K562 (cell line): Measurements from ENCODE around the gene TMPRSS7. TPM values are rescaled to one million over a fixed set of nuclear protein-coding genes. Genes with fewer than 3 reads are reported as not detected.

ENCODE experiments used
- ATAC-seq: fragments of 200-7000 bp; cut with Tn5 transposase; 3 replicates; pipeline ENCODE4 v1.9.1; 2020; ENCODE audit warnings: moderate library complexity
- BruUV-seq: library from RNA; stranded (reverse); fragments of 400-500 nt; replicated peaks from 2 replicates; lab custom pipeline; 2021; lab: Mats Ljungman, UMichigan
- CTCF ChIA-PET: fragments of 300-600 bp; formaldehyde crosslinking; extraction: SDS; loops from one replicate; lab custom pipeline; 2021; ENCODE audit warnings: low intra/inter-chr PET ratio; lab: Yijun Ruan, JAX
- POLR2A ChIA-PET: fragments of 300-600, 350-650 bp; sonication (Branson Sonifier 250); formaldehyde crosslinking; extraction: SDS; loops from one replicate; lab custom pipeline; 2021; ENCODE audit warnings: antibody characterized with exemption, inconsistent platforms; lab: Yijun Ruan, JAX
- DNase-seq, 4 experiments: peaks; one replicate each; pipeline versions ENCODE4 v3.0.0 to v3.0.0-alpha.2; 2011 to 2018; ENCODE audit warnings: low spot score in 3 of 4, mixed read lengths in 3 of 4; ENCODE audit errors: extremely low read depth in 1 of 4
- FAIRE-seq: peaks from 2 replicates; lab custom pipeline; 2011; peaks lifted over from hg19 to GRCh38; lab: Jason Lieb, UNC
- H2AFZ ChIP-seq: 2 replicates; pipeline ENCODE4 v1.6.0; 2011; ENCODE audit warnings: low read depth, low read length, control low read depth, inconsistent platforms
- H3K27ac ChIP-seq: fragments of 200-600 bp; 3 replicates; pipeline ENCODE4 v1.8.0; 2011; ENCODE audit warnings: low read depth, mild to moderate bottlenecking, control low read depth, inconsistent platforms, low read length, moderate library complexity, mixed read lengths; ENCODE audit errors: extremely low read depth
- H3K27me3 ChIP-seq, 2 experiments: fragments of 300-600 bp in 1 of 2; 2 replicates in 1 of 2; 3 replicates in 1 of 2; pipeline versions ENCODE4 v1.6.0 to v1.8.0; 2011; ENCODE audit warnings: inconsistent platforms in 2 of 2, low read length in 2 of 2, mild to moderate bottlenecking in 1 of 2, mixed read lengths in 1 of 2, moderate library complexity in 1 of 2; ENCODE audit not compliant: control insufficient read depth in 2 of 2, insufficient read depth in 2 of 2
- H3K36me3 ChIP-seq: fragments of 300-600 bp; 3 replicates; pipeline ENCODE4 v1.8.0; 2011; ENCODE audit warnings: mild to moderate bottlenecking, low read length, inconsistent platforms; ENCODE audit not compliant: control insufficient read depth, insufficient read depth
- H3K4me1 ChIP-seq, 2 experiments: fragments of 200-600 bp in 1 of 2; replicated peaks in 1 of 2; 2 replicates in 1 of 2; 3 replicates in 1 of 2; pipeline versions ENCODE4 v1.5.1 to v1.8.0; 2011; ENCODE audit warnings: inconsistent platforms in 2 of 2, low read length in 2 of 2, mild to moderate bottlenecking in 1 of 2, mixed read lengths in 1 of 2, moderate library complexity in 1 of 2; ENCODE audit not compliant: control insufficient read depth in 2 of 2, insufficient read depth in 2 of 2
- H3K4me2 ChIP-seq: 2 replicates; pipeline ENCODE4 v1.6.1; 2011; ENCODE audit warnings: low read length, control low read depth, inconsistent platforms, mixed read lengths; ENCODE audit not compliant: insufficient read depth
- H3K4me3 ChIP-seq: fragments of 200-600 bp; sonication (generic), shearing (Covaris generic); 2 replicates; pipeline ENCODE4 v1.5.1; 2016; ENCODE audit warnings: control low read depth, inconsistent platforms
- H3K79me2 ChIP-seq: fragments of 200-600 bp; 3 replicates; pipeline ENCODE4 v1.8.0; 2011; ENCODE audit warnings: low read length, inconsistent platforms; ENCODE audit not compliant: control insufficient read depth, insufficient read depth
- H3K9ac ChIP-seq, 2 experiments: 2 replicates each; pipeline versions ENCODE4 v1.6.0 to v1.6.1; 2011; ENCODE audit warnings: low read depth in 2 of 2, low read length in 2 of 2, control low read depth in 1 of 2, inconsistent platforms in 1 of 2, mild to moderate bottlenecking in 1 of 2, mixed read lengths in 1 of 2; ENCODE audit not compliant: insufficient read depth in 1 of 2
- H3K9me1 ChIP-seq: one replicate; pipeline ENCODE4 v1.6.0; 2011; ENCODE audit warnings: inconsistent platforms, mild to moderate bottlenecking, low read length, moderate library complexity; ENCODE audit not compliant: control insufficient read depth, insufficient read depth
- H3K9me3 ChIP-seq: replicated peaks from 2 replicates; pipeline ENCODE4 v1.5.1; 2011; ENCODE audit warnings: low read depth, low read length, inconsistent platforms; ENCODE audit not compliant: control insufficient read depth, insufficient read depth
- H4K20me1 ChIP-seq: replicated peaks from 2 replicates; pipeline ENCODE4 v1.6.1; 2011; ENCODE audit warnings: low read length, inconsistent platforms, mixed read lengths; ENCODE audit not compliant: control insufficient read depth, insufficient read depth
- BRD4 ChIP-seq: fragments of 200-600 bp; sonication (generic); IDR thresholded peaks from 2 replicates; pipeline ENCODE4 v1.6.1; 2017; ENCODE audit warnings: inconsistent platforms
- HNRNPL ChIP-seq: fragments of 200-400 bp; formaldehyde crosslinking; IDR thresholded peaks from 2 replicates; pipeline ENCODE4 v1.6.1; 2017; ENCODE audit warnings: low read depth, mild to moderate bottlenecking, low read length
- ZNF143 ChIP-seq: sonication (generic); formaldehyde crosslinking; IDR thresholded peaks from 2 replicates; pipeline ENCODE4 v1.9.0; 2022; ENCODE audit warnings: mild to moderate bottlenecking, missing genetic modification reagents
- ZNF224 ChIP-seq: sonication (generic); formaldehyde crosslinking; IDR thresholded peaks from 2 replicates; pipeline ENCODE4 v1.8.0; 2022; ENCODE audit warnings: mild to moderate bottlenecking, missing genetic modification reagents
- ZNF408 ChIP-seq: fragments of 250-450 bp; sonication (Bioruptor Pico); IDR thresholded peaks from 2 replicates; pipeline ENCODE4 v1.4.0; 2020; ENCODE audit warnings: low read depth, mild to moderate bottlenecking, moderate library complexity
- ZNF444 ChIP-seq: fragments of 250-450 bp; sonication (Bioruptor Pico); IDR thresholded peaks from 2 replicates; pipeline ENCODE4 v1.4.0; 2020; ENCODE audit warnings: mild to moderate bottlenecking, moderate library complexity
- WGBS: fragments of 100-300 bp; shearing (Covaris generic); methylation state at CpG from one replicate; pipeline ENCODE4 v1.1.6; 2016; ENCODE audit warnings: low coverage, mixed read lengths; ENCODE audit not compliant: insufficient coverage; ENCODE audit errors: missing lambda C conversion rate; 5-methylcytosine and 5-hydroxymethylcytosine counted together
- in situ Hi-C: fragments of 300-500 bp; cut with MboI; formaldehyde crosslinking; loops from 4 replicates; pipeline ENCODE4 v1.15.0; 2018; ENCODE audit warnings: inconsistent platforms, mixed read lengths
- intact Hi-C: fragments of 100-400 bp; cut with micrococcal nuclease; formaldehyde crosslinking; loops from 2 replicates; pipeline ENCODE4 v1.14.2; 2022
- polyA plus RNA-seq, 8 experiments: library from polyadenylated mRNA; depleted of rRNA in 4 of 8; stranded (reverse) in 5 of 8; unstranded in 3 of 8; fragments of >200 nt; fragmentation: Nextera tagmentation in 2 of 8; fragmentation: Illumina TruSeq in 1 of 8; extraction: Ambion mirVana in 2 of 8; extraction: Trizol in 1 of 8; gene quantifications; 2 replicates each; pipeline versions ENCODE4 v1.2.1 to v1.2.3, GENCODE V29; 2011 to 2014; ENCODE audit warnings: inconsistent platforms in 1 of 8, missing spikeins in 1 of 8
- total RNA-seq, 7 experiments: library from RNA; depleted of rRNA in 6 of 7; stranded (reverse); fragments of >200 nt in 6 of 7; fragmentation: Illumina TruSeq in 2 of 7; extraction: Trizol in 2 of 7; gene quantifications; 2 replicates each; pipeline versions ENCODE4 v1.2.1 to v1.2.3, GENCODE V29; 2011 to 2021; ENCODE audit warnings: low replicate concordance in 1 of 7
- TF ChIP-seq, protein P1 (sequence below): sonication (generic); formaldehyde crosslinking; IDR thresholded peaks from 2 replicates; pipeline ENCODE4 v1.8.1; 2023; ENCODE audit warnings: missing genetic modification reagents, mild to moderate bottlenecking, borderline replicate concordance

Gene TMPRSS7
- total and polyA plus RNA-seq, 9 of the 15 experiments (the other 6 are each of a cell fraction or from before 2014, with no cell fraction given) = not detected

DNA sequence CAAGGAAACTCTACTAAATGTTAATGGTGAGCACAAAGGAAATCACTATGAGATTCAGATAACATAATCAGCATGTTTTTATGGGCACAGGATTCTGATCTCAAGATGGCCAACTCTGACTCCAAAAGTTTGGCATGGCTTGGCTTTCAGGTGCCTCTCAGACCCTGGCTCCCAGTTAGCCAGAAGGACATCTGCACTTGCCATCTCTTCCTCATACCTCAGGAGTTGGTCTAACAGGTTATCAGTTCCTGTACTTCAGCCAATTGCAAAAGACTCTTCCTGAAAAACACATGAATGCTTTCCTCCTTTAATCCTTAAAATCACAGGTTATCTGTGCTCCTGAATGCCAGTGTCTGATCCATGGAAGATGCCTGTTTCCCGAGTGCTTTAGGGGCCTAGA is 25.0 kb downstream of the TMPRSS7 start (continued):
- TF ChIP-seq ZNF408 (CRISPR knock-in tag) (no peak), ZNF224 (CRISPR knock-in tag) (no peak), BRD4 (no peak), HNRNPL (no peak), ZNF143 (CRISPR knock-in tag) (no peak), ZNF444 (no peak)
- TF ChIP-seq, protein P1, sequence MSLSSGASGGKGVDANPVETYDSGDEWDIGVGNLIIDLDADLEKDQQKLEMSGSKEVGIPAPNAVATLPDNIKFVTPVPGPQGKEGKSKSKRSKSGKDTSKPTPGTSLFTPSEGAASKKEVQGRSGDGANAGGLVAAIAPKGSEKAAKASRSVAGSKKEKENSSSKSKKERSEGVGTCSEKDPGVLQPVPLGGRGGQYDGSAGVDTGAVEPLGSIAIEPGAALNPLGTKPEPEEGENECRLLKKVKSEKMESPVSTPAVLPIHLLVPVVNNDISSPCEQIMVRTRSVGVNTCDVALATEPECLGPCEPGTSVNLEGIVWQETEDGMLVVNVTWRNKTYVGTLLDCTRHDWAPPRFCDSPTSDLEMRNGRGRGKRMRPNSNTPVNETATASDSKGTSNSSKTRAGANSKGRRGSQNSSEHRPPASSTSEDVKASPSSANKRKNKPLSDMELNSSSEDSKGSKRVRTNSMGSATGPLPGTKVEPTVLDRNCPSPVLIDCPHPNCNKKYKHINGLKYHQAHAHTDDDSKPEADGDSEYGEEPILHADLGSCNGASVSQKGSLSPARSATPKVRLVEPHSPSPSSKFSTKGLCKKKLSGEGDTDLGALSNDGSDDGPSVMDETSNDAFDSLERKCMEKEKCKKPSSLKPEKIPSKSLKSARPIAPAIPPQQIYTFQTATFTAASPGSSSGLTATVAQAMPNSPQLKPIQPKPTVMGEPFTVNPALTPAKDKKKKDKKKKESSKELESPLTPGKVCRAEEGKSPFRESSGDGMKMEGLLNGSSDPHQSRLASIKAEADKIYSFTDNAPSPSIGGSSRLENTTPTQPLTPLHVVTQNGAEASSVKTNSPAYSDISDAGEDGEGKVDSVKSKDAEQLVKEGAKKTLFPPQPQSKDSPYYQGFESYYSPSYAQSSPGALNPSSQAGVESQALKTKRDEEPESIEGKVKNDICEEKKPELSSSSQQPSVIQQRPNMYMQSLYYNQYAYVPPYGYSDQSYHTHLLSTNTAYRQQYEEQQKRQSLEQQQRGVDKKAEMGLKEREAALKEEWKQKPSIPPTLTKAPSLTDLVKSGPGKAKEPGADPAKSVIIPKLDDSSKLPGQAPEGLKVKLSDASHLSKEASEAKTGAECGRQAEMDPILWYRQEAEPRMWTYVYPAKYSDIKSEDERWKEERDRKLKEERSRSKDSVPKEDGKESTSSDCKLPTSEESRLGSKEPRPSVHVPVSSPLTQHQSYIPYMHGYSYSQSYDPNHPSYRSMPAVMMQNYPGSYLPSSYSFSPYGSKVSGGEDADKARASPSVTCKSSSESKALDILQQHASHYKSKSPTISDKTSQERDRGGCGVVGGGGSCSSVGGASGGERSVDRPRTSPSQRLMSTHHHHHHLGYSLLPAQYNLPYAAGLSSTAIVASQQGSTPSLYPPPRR (CRISPR knock-in tag) = no peak

DNA sequence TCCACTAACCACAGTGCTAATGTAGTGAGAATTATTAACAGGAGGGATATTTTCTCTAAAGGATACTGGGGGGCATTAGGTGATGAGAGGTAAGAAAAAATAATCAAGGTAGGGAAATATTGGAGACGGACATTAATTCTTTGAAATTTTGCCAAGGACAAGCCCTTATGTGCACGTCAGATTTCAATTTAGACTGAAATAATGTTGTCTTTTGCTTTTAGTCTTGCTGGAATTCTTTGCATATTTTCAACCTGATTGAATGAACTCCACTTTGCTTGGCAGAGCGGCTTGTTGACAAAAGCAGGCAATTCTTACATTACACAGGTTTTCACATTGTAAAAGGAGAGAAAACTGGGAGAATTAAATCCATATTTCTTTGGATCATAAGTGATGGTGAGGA is 26.6 kb downstream of the TMPRSS7 start:
- no TSS peak for BruUV-seq
- in situ Hi-C loops = no loop called here
- Histone ChIP-seq H3K9me1 (no peaks in the 10 kb centered on the region), H3K9ac (no peak overlapping the region), H3K4me2 (no peak overlapping the region), H2AFZ (no peak overlapping the region), H3K4me3 (no peak overlapping the region), H3K36me3 (no peaks in the 10 kb centered on the region), H3K4me1 (no peaks in the 10 kb centered on the region), H3K27ac (no peak overlapping the region), H3K79me2 (no peaks in the 10 kb centered on the region), H3K27me3 (no peaks in the 10 kb centered on the region), H4K20me1 (no peaks in the 10 kb centered on the region), H3K9me3 (no peaks in the 10 kb centered on the region)
- ATAC-seq (no peak), FAIRE-seq (no peak), DNase-seq (no peak)
- 0% methylated on average over 3 of the region's 3 CpGs for WGBS
- intact Hi-C loops = no loop called here
- CTCF ChIA-PET = no interaction called here
- POLR2A ChIA-PET = no interaction called here
